Lower leg skin (tissue), 3 donors: ENCODE results near the gene TSHZ2.

Experiments
- CTCF ChIP-seq, 3 donors: fragments of 450-650 bp; IDR thresholded peaks; one replicate each; pipeline ENCODE4 v1.5.1; 2016; ENCODE audit warnings: antibody characterized with exemption in 3 of 3, mild to moderate bottlenecking in 3 of 3, moderate library complexity in 2 of 3
- POLR2A ChIP-seq, 2 donors: fragments of 450-650 bp; IDR thresholded peaks; one replicate each; pipeline ENCODE4 v1.6.1; 2016 to 2017; ENCODE audit warnings: antibody characterized with exemption in 2 of 2, mild to moderate bottlenecking in 1 of 2, moderate library complexity in 1 of 2

GRCh38 chr20:53052380-53052779 is 80.2 kb downstream of the TSHZ2 start:
- TF ChIP-seq CTCF (IDR thresholded peaks at IDR 0.05) (no peak), POLR2A (IDR thresholded peaks at IDR 0.05) (no peak)
